GM21528 (cell line): ENCODE results near the gene ARHGEF4.

Source experiments
- ATAC-seq: cut with Tn5 transposase; IDR thresholded peaks from one replicate; pipeline ENCODE4 v1.9.1; 2021; ENCODE audit warnings: mild to moderate bottlenecking, moderate library complexity; ENCODE audit not compliant: unreplicated experiment, low FRiP score

The ARHGEF4 gene

GRCh38 chr2:130848526-130849210 is 12.0 kb downstream of the ARHGEF4 start:
- ATAC-seq, result no peak

GRCh38 chr2:130849896-130850787 is 13.4 kb downstream of the ARHGEF4 start:
- ATAC-seq, result no peak

- no peak for ATAC-seq
Observed at GRCh38 chr2:130850788-130851623, 14.3 kb downstream of the ARHGEF4 start.

GRCh38 chr2:130851624-130852382 is 15.1 kb downstream of the ARHGEF4 start:
- ATAC-seq, result no peak

GRCh38 chr2:130852521-130853115 is 15.9 kb downstream of the ARHGEF4 start:
- ATAC-seq, result no peak

- no peak for ATAC-seq
Observed at GRCh38 chr2:130853391-130853790, 16.7 kb downstream of the ARHGEF4 start.

- no peak for ATAC-seq
Observed at GRCh38 chr2:130854301-130854700, 17.6 kb downstream of the ARHGEF4 start.

- no peak for ATAC-seq
Observed at GRCh38 chr2:130864830-130865800, 28.4 kb downstream of the ARHGEF4 start.

GRCh38 chr2:130869441-130870160 is 32.9 kb downstream of the ARHGEF4 start:
- no peak for ATAC-seq

GRCh38 chr2:130870161-130870485 is 33.4 kb downstream of the ARHGEF4 start:
- ATAC-seq, result no peak

- ATAC-seq, result no peak
Observed at GRCh38 chr2:130870779-130871178, 34.1 kb downstream of the ARHGEF4 start.

- ATAC-seq, result no peak
Observed at GRCh38 chr2:130871843-130872740, 35.4 kb downstream of the ARHGEF4 start.

- ATAC-seq, result no peak
Observed at GRCh38 chr2:130872741-130873125, 36.0 kb downstream of the ARHGEF4 start.

- ATAC-seq, result peak; percentile 80
Observed at GRCh38 chr2:130873700-130874346, 37.1 kb downstream of the ARHGEF4 start.

- no peak for ATAC-seq
Observed at GRCh38 chr2:130874512-130874911, 37.8 kb downstream of the ARHGEF4 start.

- ATAC-seq, result no peak
Observed at GRCh38 chr2:130875935-130876334, 39.2 kb downstream of the ARHGEF4 start.

- no peak for ATAC-seq
Observed at GRCh38 chr2:130877258-130877657, 40.5 kb downstream of the ARHGEF4 start.
